ENCODE results near the gene KCNN2. TPM values are rescaled to one million over a fixed set of nuclear protein-coding genes. Genes with fewer than 3 reads are reported as not detected.

KCNN2 gene
- total and polyA plus RNA-seq, 10 of the 15 experiments (the other 5 are each of a cell fraction or from before 2014, with no cell fraction given) = 0.21 to 3.6 (median 0.79) TPM

GRCh38 chr5:114450437-114450836 is 88.6 kb downstream of the KCNN2 start (continued):
- no peak for TF ChIP-seq CTCF (IDR thresholded peaks at IDR 0.05 in 2 of 3, conservative IDR thresholded peaks at IDR 0.05 in 1 of 3; ENCODE audit: control insufficient read depth in 2 of 3, extremely low read depth in 1 of 3, insufficient read depth in 1 of 3, low read depth in 3 of 3, low read length in 3 of 3)
- TF ChIP-seq ATF2 (IDR thresholded peaks at IDR 0.05; ENCODE audit: low read length) = no peak
- TF ChIP-seq KLF5 (IDR thresholded peaks at IDR 0.05; ENCODE audit: partially characterized antibody) = no peak
- no peak for TF ChIP-seq SREBF1 (IDR thresholded peaks at IDR 0.05; ENCODE audit: low read length)

GRCh38 chr5:114458726-114459125 is 96.9 kb downstream of the KCNN2 start:
- no peak overlapping the region for H2AFZ ChIP-seq (ENCODE audit: control insufficient read depth, low read depth, low read length)
- H3K36me3 ChIP-seq (ENCODE audit: control insufficient read depth in 2 of 2, insufficient read depth in 2 of 2, low read length in 1 of 2) = no peaks in the 10 kb centered on the region
- SMC1A ChIA-PET (ENCODE audit: uncharacterized antibody, unreplicated experiment) = interaction anchor here (0.9 to 4.6 kb wide), 4 partner anchors 8 to 120 kb away, joined by 3 to 23 read pairs (median 5); no protein-coding TSS in a partner anchor
- CTCF ChIA-PET = interaction anchor here (0.6 to 5.7 kb wide), 3 partner anchors 8 to 784 kb away, joined by 3 to 58 read pairs (median 5); partner anchors contain the start of gene KCNN2
- no peak overlapping the region for H3K4me2 ChIP-seq (ENCODE audit: control insufficient read depth, insufficient read depth)
- no peak overlapping the region for H3K4me3 ChIP-seq
- BruUV-seq (replicated peaks) = no TSS peak
- no peak overlapping the region for H3K9ac ChIP-seq (ENCODE audit: control insufficient read depth, insufficient read depth, low read length)
- RAD21 ChIA-PET (ENCODE audit: unreplicated experiment) = interaction anchor here (1.0 to 2.8 kb wide), 2 partner anchors 9 kb away, joined by 3 to 20 read pairs; no protein-coding TSS in a partner anchor
- no peak for FAIRE-seq
- in situ Hi-C loops (cut with MboI) (loop anchor here (25.0 kb wide), 1 partner anchor 779 kb away; no protein-coding TSS in a partner anchor), intact Hi-C loops (cut with micrococcal nuclease; ENCODE audit: unreplicated experiment) (no loop called here)
- H3K79me2 ChIP-seq (ENCODE audit: control insufficient read depth, insufficient read depth, low read length) = no peaks in the 10 kb centered on the region
- 28% methylated on average over 5 of the region's 5 CpGs for WGBS (ENCODE audit: insufficient coverage, insufficient replicate concordance, low lambda C conversion rate, missing lambda C conversion rate)
- no peak for DNase-seq (ENCODE audit: low read depth, low spot score)
- no peaks in the 10 kb centered on the region for H3K27me3 ChIP-seq (replicated peaks in 1 of 2; ENCODE audit: control insufficient read depth in 2 of 2, insufficient read depth in 2 of 2, low read length in 1 of 2)
- no peak overlapping the region for H3K27ac ChIP-seq (ENCODE audit: control insufficient read depth, insufficient read depth)
- no peak for ATAC-seq
- POLR2A ChIA-PET = no interaction called here
- H3K9me3 ChIP-seq (replicated peaks; ENCODE audit: control insufficient read depth, insufficient read depth, low read length) = no peaks in the 10 kb centered on the region
- H3K4me1 ChIP-seq (ENCODE audit: control insufficient read depth, insufficient read depth, low read length) = no peaks in the 10 kb centered on the region
- no peaks in the 10 kb centered on the region for H4K20me1 ChIP-seq (ENCODE audit: control insufficient read depth, insufficient read depth)
- TF ChIP-seq IKZF2 (IDR thresholded peaks at IDR 0.05) = no peak
- TF ChIP-seq CHD4 (IDR thresholded peaks at IDR 0.05) = no peak
- TF ChIP-seq RFX5 (IDR thresholded peaks at IDR 0.05; ENCODE audit: low read depth, low read length) = no peak
- no peak for TF ChIP-seq E4F1 (IDR thresholded peaks at IDR 0.05; ENCODE audit: borderline replicate concordance, partially characterized antibody)
- no peak for TF ChIP-seq CBFB (IDR thresholded peaks at IDR 0.05; ENCODE audit: low read depth)
- no peak for TF ChIP-seq RELA (IDR thresholded peaks at IDR 0.05; ENCODE audit: borderline replicate concordance, partially characterized antibody)
- no peak for TF ChIP-seq ETV6 (conservative IDR thresholded peaks at IDR 0.05 in 1 of 2, IDR thresholded peaks at IDR 0.05 in 1 of 2; ENCODE audit: borderline replicate concordance in 1 of 2, low read depth in 1 of 2)
- TF ChIP-seq MTA3 (IDR thresholded peaks at IDR 0.05; ENCODE audit: borderline replicate concordance, low read length) = no peak
- TF ChIP-seq EGR1 (IDR thresholded peaks at IDR 0.05; ENCODE audit: borderline replicate concordance in 1 of 2, low read depth in 2 of 2, low read length in 2 of 2) = no peak
- no peak for TF ChIP-seq RELB (IDR thresholded peaks at IDR 0.05; ENCODE audit: low read depth)
